Right lobe of liver (tissue), 6 donors: ENCODE results near the gene LHX6. TPM values are rescaled to one million over a fixed set of nuclear protein-coding genes. Genes with fewer than 3 reads are reported as not detected.

Experiments used
- ATAC-seq, 4 donors: fragments of 200-7000 bp; cut with Tn5 transposase; one replicate each; pipeline ENCODE4 v1.9.1; 2020; ENCODE audit warnings: mild to moderate bottlenecking in 4 of 4, moderate library complexity in 4 of 4
- DNase-seq, 3 donors: peaks; one replicate each; pipeline ENCODE4 v3.0.0-alpha.2; 2020
- H3K27ac ChIP-seq, 3 donors: fragments of 200-600 bp; one replicate each; pipeline ENCODE4 v1.8.0; 2022
- H3K27me3 ChIP-seq, 2 donors: fragments of 200-600 bp; one replicate each; pipeline ENCODE4 v1.8.0; 2022
- H3K36me3 ChIP-seq, 4 donors: fragments of 200-600 bp; sonication (generic) in 1 of 4; one replicate each; pipeline versions ENCODE4 v1.5.1 to v1.8.0; 2017 to 2022; ENCODE audit warnings: control low read depth in 1 of 4
- H3K4me1 ChIP-seq, 4 donors: fragments of 200-600 bp; sonication (generic) in 1 of 4; one replicate each; pipeline versions ENCODE4 v1.5.1 to v1.8.0; 2017 to 2022; ENCODE audit warnings: control low read depth in 1 of 4
- H3K4me3 ChIP-seq, 3 donors: fragments of 200-600 bp; one replicate each; pipeline ENCODE4 v1.8.0; 2022
- H3K9me3 ChIP-seq, 4 donors: fragments of 200-600 bp; sonication (generic) in 1 of 4; one replicate each; pipeline versions ENCODE4 v1.5.1 to v1.8.0; 2017 to 2022; ENCODE audit warnings: control low read depth in 1 of 4
- CTCF ChIP-seq, 4 donors: fragments of 200-600 bp in 3 of 4; fragments of 450-650 bp in 1 of 4; IDR thresholded peaks; one replicate each; pipeline versions ENCODE4 v1.5.1 to v1.8.0; 2016 to 2022; ENCODE audit warnings: antibody characterized with exemption in 4 of 4, mild to moderate bottlenecking in 2 of 4
- POLR2A ChIP-seq: fragments of 450-650 bp; IDR thresholded peaks from one replicate; pipeline ENCODE4 v1.6.1; 2017; ENCODE audit warnings: antibody characterized with exemption, mild to moderate bottlenecking
- WGBS: methylation state at CpG from one replicate; pipeline ENCODE4 v1.1.6; 2018; ENCODE audit warnings: low coverage, low lambda C conversion rate; ENCODE audit not compliant: insufficient coverage; ENCODE audit errors: missing lambda C conversion rate; 5-methylcytosine and 5-hydroxymethylcytosine counted together
- intact Hi-C, 2 donors: fragments of 100-400 bp; cut with DNase I; formaldehyde crosslinking; loops; one replicate each; pipeline versions ENCODE4 v1.11.2 to v1.14.1; 2022
- total RNA-seq, 6 experiments: library from RNA; depleted of rRNA in 2 of 6; stranded (reverse); fragments of >200 nt in 2 of 6; fragmentation: NEBNext Ultra II Directional in 3 of 6; extraction: Animal tissue kit (Norgen Biotek cat#: 25700) in 3 of 6; gene quantifications; one replicate each; pipeline versions ENCODE4 v1.1.0 to v1.2.4, GENCODE V29; 2016 to 2023
- donor health status: DM: no; HTN: yes; CAD: no.
- donor health status: DM: no; HTN: no; CAD: no.
- donor health status: DM: no; HTN: no; CAD: no.
- donor health status: DM: no; HTN: yes; CAD: no.
- donor health status: DM: no; HTN: yes; CAD: no.

The LHX6 gene
- total RNA-seq, 6 experiments from 2014 or later: 0.20 to 0.51 (median 0.32) TPM

DNA sequence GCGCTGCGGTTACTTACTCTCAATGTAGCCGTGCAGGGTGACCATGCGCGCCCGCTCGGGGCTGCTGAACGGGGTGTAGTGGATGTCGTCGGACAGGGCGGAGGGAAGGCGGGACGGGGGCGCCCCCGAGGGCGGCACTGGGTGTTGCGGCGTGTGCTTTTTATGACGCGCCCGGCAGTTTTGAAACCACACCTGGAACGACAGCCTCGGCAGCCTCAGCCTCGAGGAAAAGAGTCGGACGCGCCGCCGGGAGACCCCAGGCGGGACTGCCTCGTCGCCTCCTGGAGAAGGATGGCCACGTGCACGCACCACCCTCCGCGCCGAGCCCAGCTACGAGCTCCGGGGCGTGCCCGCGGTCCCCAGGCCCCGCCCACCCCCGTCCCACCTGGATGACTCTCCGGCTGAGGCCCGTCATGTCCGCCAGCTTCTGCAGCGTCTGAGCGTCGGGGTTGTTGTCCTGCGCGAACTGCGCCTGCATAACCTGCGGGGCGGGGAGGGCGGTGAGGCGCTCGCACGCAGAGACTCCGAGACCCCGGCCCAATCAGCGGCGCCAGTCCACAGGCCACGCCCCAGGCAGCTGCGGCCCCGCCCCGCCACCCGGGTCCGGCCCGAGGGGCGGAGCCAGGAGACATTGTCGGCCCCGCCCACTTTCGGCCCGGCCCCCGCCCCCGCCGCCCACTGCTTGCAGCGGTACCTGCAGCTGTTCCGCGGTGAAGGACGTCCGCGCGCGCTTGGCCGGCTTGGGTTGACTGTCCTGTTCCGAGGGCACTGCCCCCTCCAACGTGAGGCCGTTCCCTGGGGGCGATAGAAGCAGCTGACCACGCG lies 15.0 kb downstream of the LHX6 start:
- TF ChIP-seq POLR2A (no peak), CTCF (IDR thresholded peaks at IDR 0.05) (no peak)
- 0% methylated on average over 2 of the region's 93 CpGs for WGBS
- H3K27me3 ChIP-seq: peaks cover 0 to 18% of the 10 kb centered on the region in 2 donors
- ATAC-seq: peak; percentile 51 to 68 (median 64)
- H3K4me1 ChIP-seq: no peaks in the 10 kb centered on the region
- no peak for DNase-seq
- no peak overlapping the region for H3K27ac ChIP-seq
- intact Hi-C loops: no loop called here
- H3K4me3 ChIP-seq: peak overlapping the region in 2 of 3 donors; percentile 16 to 39
- H3K9me3 ChIP-seq: no peaks in the 10 kb centered on the region
- H3K36me3 ChIP-seq: no peaks in the 10 kb centered on the region

DNA sequence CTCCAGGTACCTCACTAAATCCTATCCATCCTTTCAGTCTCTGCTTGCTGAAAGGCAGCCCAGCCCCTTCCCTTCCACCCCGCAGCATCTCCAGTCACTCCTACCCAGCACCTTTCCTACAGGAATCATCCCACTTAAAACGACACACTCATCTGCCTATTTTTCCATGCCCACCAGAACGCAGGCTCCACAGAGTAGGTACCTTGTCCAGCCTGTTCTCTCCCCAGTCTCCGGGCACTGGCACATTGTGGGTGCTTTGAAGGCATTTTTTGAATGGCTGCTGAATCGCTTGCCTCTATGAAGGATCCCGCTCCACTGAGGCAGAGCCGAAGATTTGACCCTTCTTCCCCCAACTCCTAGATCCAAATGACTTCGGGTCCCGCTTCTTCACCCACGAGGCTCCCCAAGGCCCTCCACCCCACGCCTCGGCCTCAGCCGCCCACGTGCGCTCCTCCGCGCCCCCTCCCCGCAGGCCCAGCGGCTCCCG lies 15.6 kb downstream of the LHX6 start:
- intact Hi-C loops: no loop called here
- Histone ChIP-seq H3K9me3 (no peaks in the 10 kb centered on the region), H3K36me3 (no peaks in the 10 kb centered on the region), H3K4me1 (no peaks in the 10 kb centered on the region), H3K27ac (no peak overlapping the region), H3K27me3 (peaks cover 0 to 18% of the 10 kb centered on the region in 2 donors), H3K4me3 (no peak overlapping the region)
- 27% methylated on average over 12 of the region's 20 CpGs for WGBS
- DNase-seq (no peak), ATAC-seq (no peak)
- TF ChIP-seq CTCF (IDR thresholded peaks at IDR 0.05) (no peak), POLR2A (no peak)

- intact Hi-C loops: no loop called here
- no peak overlapping the region for H3K27ac ChIP-seq
- H3K36me3 ChIP-seq: no peaks in the 10 kb centered on the region
- DNase-seq (no peak), ATAC-seq (no peak)
- H3K27me3 ChIP-seq: peaks cover 0 to 18% of the 10 kb centered on the region in 2 donors
- no peak for TF ChIP-seq POLR2A
- TF ChIP-seq CTCF (IDR thresholded peaks at IDR 0.05): no peak
- H3K9me3 ChIP-seq: no peaks in the 10 kb centered on the region
- H3K4me3 ChIP-seq: no peak overlapping the region
- WGBS: 53% methylated on average over 4 of the region's 7 CpGs
- no peaks in the 10 kb centered on the region for H3K4me1 ChIP-seq
Observed at GRCh38 chr9:122212473-122213004, 16.2 kb downstream of the LHX6 start.

DNA sequence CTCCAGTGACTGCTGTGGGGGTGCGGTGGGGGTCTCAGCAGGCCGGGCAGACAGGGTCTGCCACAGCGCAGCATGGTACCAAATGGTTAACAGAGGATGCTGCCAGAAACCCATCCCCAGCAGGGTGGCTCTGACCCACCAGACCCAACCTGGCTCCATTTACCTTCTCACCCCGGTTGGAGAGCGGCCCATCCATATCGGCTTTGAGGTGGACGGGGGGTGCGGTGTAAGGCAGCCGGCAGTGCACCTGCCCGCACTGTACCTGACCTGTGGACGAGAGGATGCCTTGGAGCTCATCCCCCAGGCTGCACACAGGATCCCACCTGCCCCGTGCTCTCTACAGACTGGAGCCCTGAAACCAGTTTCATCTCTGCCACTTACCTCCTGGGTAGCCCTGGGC lies 19.3 kb downstream of the LHX6 start:
- no CpG with 5 or more reads among the region's 12 CpGs for WGBS
- no peak for ATAC-seq
- DNase-seq: no peak
- intact Hi-C loops: no loop called here
- Histone ChIP-seq H3K27ac (no peak overlapping the region), H3K36me3 (no peaks in the 10 kb centered on the region), H3K9me3 (no peaks in the 10 kb centered on the region), H3K4me1 (no peaks in the 10 kb centered on the region), H3K27me3 (peaks cover 0 to 8% of the 10 kb centered on the region in 2 donors), H3K4me3 (no peak overlapping the region)
- TF ChIP-seq POLR2A (no peak), CTCF (IDR thresholded peaks at IDR 0.05) (no peak)
